Kidney tubule cell (primary cell): ENCODE measurements around the gene MGAT2.

Source experiments
- DNase-seq: peaks from one replicate; pipeline ENCODE4 v3.0.0-alpha.2; 2018; ENCODE audit warnings: low spot score

Gene MGAT2

GRCh38 chr14:49620182-49621113 is at the start of gene MGAT2, which contains the start of gene RPL36AL:
MGAT2 (plus strand) TSS chr14:49620799; CDS start chr14:49621269, 470 bp downstream.
RPL36AL (minus strand) TSS chr14:49620626; CDS start chr14:49619104, 1,522 bp downstream.
- DNase-seq = peak; percentile 99

DNA sequence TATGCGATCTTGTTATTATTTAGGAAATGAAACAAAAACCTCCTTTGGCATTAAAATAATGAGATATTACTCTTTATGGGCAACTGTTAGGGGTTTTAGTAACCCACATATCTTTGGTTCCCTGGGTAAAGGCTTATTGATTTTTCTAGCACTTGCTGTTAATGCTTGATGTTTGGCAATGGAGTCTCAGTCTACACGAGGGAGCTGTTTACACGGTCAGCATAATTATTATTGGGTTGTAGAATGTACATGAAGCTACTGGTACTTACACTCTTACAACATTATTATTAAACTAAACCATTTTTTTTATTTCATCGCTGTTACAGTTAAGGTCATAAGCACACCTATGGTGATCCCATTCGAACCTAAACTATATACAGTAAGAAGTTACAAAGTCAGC is 46.6 kb upstream of the MGAT2 start:
- no peak for DNase-seq

DNA sequence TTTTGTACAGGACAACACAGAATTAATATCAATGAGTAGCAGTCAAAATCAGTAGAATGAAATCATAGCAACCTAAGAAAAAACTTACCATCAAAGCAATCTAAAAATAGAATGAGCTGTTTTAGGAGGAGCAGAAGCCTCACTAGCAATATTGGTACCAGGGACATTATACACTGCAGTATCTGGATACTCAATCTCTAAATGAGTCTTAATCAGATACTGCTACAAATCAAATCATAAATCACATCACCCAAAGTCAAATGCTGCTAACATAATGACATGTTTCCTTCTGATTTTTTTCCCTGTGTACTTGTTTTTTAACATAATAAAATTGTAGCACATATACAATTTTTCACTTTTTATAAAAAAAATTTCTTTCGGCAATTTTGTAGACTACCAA is 42.5 kb upstream of the MGAT2 start:
- no peak for DNase-seq

DNA sequence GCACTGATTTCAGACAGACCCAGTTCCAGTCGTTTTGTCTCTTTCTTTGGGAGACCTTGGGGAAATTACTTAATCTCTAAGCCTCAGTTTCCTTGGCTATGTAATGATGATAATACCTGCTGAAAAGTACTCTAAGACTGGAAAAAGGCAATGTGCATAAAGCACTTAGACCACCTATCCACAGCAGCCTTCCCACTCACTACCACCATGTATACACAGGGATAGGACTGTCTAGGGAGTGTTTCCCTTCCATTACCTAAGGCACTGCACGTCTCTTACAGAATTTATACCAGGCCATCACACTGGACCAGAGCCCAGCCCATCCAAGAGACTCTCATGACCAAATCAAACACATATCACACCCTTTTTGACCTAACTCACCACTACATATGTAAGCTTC is 40.8 kb upstream of the MGAT2 start:
- DNase-seq = no peak

DNA sequence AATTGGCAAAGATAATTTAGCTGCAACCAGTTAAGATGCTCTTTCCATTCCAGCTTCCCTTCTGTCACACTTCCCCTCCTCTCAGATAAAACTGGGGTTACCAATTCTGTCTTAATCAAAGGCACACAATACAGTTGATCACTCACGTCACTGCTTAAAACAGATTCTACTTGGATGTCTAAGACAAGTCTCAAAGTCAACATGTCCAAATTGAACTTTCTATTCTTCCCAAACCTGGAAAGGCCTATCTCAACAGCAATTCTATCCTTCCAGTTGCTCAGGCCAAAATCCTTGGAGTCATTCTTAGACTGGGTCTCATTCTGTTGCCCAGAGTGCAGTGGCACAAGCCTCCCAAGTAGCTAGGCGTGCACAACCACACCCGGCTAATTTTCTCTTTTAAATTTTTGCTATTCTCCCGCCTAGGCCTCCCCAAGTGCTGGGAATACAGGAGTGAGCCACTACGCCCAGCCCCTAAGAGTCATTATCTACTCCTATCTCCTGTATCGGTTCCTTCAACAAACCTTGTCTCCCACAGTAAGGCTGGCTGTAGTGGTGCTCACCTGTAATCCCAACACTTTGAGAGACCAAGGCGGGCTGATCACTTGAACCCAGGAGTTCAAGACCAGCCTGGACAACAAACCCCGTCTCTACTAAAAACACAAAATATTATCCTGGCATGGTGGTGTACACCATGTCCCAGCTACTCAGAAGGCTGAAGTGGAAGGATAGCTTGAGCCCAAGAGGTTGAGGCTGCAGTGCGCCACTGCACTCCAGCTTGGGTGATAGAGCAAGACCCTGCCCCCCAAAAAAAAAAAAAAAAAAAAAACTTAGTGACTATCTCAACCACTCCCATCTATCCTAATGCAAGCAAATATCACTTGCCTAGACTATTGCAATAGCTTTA is 39.1 kb upstream of the MGAT2 start:
- DNase-seq = no peak

DNA sequence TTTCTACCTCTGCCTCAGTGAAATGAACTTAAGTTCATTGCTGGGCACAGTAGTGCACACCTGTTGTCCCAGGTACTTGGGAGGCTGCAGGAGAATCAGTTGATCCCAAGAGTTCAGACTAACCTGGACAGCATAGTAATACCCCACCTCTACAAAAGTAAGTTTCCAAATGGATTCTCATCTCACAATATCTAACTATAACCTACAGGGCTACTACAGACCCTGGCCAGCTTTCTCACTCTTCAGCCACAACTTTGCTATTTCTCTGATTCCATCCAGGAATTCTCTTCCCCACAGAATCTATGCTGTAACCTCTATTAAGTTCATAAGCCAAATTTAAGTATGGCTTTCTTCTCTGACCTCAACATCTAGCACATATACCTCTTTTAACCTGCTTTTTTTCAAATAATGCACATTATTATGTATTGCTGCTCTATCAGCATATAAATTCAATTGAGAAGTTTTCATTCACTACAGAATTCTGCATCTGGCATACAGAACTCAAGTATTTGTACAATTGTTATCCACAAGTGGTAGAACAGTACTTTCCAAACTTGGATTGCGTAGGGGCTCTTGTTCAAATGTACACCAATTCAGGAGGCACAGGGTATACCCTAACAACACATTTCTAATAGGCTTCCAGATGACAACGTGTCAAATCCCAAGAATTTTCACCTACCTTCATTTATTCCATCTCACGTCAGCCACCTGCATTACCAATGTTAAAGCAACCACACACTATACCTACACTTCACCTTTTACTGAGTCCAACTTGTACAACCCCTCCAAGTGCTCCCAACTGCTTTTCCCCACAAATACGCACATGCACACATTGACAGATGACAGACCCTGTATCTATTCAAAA is 38.3 kb upstream of the MGAT2 start:
- no peak for DNase-seq

- no peak for DNase-seq
These were observed 37.0 kb upstream of the MGAT2 start for GRCh38 chr14:49583629-49584028.

- no peak for DNase-seq
These were observed 36.5 kb upstream of the MGAT2 start for GRCh38 chr14:49584058-49584457.

- DNase-seq = peak; percentile 34
These were observed 35.5 kb upstream of the MGAT2 start for GRCh38 chr14:49584981-49585640.

DNA sequence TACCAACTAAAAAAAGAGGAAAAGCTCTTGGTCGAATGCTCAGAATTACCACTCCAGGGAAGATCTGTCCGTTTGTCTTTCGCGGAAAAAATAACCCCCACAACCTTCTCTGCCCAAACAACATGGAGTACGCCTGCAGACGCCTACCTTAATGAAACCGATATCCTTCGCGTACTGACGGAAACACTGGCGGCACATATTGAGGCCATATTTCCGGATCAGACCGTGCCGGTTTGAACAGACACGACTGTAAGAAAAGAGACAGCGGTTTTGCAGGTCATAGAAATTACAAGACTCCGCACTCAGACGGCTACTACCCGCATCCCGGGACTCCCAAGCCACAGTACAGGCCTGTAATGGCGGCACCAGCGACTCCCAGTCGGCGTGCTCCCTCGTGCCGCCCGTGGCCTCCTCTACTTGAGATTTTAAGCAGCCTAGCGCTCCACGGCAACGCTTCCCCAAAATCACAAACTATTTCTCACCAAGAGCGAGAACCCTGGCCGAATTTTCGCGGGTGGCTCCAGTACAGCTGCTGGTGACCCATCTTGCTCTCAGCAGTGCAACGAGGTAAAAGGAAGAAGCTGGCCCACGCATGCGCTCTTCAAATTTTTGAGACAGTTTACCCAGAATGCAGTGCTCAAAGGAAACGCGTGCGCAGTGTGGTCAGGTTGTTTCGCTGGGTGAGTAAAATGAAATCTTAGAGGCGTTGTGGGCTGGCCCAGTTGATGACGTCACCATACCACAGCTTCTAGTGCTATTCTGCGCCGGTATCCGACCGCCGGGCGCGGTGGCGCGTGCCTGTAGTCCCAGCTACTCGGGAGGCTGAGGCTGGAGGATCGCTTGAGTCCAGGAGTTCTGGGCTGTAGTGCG is 34.6 kb upstream of the MGAT2 start, which contains the start of gene RPS29:
RPS29 (minus strand) TSS at position 578 of the 870 bp plus-strand sequence; CDS start at position 544, 34 bp downstream.
- peak; percentile 99 for DNase-seq

- DNase-seq = peak; percentile 88
These were observed 33.7 kb upstream of the MGAT2 start for GRCh38 chr14:49586673-49587460.

DNA sequence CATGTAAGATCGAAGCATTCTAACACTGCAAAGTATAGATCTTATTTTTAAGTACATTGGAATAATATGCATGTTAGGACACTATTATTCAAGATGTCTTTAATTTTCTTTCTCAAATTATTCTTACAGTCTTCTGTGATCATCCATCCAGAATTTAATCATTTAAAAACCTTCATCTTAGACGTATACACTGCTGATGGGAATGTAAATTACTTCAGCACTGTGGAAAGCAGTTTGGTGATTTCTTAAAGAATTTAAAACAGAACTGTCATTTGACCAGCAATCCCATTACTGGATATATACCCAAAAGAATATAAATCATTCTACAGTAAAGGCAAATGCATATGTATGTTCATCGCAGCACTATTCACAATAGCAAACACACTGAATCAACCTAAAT is 31.2 kb upstream of the MGAT2 start:
- DNase-seq = no peak

DNA sequence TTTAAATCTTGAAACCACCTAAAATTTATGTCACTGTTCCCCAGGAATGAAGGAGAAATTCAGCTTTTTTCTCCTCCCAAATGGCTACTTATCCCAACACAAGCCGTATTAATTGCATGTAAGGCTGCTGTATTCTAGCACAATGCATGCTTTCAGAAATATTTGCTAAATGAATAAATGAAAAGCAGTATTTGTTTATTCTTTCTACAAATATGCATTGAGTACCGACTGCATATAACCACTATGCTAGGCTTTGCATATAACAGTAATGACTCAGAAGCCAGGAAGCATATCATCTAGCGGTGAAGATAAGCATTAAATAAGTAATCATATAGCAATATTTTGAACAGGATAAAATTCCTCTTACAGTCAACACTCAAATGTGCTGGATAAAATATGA is 27.6 kb upstream of the MGAT2 start:
- no peak for DNase-seq

DNA sequence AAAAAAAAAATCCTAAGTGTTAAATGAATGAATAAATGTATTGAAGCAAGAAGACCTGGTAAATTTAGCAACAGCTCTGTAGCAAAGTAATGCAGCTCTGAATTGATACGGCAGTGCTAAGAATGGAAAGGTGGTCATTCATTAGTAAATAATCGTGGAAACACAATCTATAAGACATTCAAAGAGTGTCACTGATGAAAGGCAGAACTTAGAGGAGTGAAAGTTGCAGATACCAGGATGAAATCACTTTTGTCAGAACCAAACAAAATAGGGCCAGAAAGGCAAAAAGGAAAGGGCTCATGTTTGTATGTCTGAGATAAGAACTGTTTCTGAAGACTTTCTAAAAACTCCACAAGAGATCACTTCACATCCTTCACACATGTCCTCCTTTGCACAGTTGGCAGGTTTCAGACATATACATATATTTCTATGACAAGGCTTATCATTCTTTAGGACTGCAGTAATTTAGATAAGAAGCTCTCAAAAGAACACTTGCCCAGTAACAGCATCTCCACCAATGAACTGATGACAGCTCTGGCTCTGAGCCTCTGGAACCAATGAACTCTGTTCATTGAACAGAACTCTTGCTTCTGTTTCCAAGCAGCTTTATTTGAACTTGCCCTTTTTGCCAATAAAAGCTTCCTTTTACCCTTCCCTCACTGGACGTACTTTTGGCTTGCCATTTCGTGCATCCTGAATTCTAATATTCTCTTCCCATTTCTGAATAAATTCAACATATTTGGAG is 26.1 kb upstream of the MGAT2 start:
- DNase-seq = no peak

DNA sequence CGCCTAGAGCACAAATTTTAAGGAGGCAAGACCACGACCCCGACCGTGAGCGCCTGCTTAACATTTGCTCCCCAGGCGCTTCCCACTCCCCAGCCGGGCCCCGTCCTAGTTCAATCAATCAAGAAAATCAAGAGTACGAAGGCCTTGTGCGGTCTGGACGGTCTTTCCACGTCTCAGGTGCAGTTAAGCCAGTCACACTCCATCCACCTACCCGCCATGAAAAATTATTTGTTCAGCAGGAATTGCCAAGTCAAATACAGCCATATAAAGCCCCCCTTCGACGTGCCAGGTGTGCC is 22.5 kb upstream of the MGAT2 start:
- DNase-seq = no peak

DNA sequence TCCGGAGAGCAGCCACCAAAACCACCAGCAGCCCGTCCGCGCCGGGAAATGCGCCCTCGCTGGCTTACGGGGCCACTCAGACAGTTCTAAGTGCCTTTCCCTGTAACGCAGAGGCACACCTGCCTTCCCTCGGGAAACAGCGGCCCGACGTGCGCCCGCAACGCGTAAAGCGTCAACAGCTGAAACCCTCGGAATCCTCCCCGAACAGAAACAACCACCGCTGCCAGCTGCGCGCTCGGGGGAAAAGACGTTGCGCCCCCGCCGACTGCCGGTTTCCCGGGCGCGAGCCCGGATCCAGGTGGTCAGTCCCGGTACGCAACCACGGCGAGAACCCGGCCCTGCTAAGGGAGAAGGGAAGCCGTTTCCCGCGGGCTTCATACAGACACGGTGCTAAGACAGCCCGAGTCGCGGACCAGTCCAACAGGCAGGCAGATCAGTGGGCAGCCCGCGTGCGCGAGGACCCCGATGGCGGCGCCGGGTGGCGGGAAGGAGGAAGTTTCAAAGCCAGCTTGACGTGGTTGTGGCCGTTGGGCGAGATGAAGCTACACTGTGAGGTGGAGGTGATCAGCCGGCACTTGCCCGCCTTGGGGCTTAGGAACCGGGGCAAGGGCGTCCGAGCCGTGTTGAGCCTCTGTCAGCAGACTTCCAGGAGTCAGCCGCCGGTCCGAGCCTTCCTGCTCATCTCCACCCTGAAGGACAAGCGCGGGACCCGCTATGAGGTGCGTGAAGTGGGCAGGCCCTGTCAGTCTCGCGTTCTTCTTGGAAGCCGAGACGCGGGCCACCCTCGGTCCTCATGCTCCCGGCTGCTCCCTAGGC is 21.9 kb upstream of the MGAT2 start, which contains the start of gene LRR1:
LRR1 (plus strand) TSS at position 456 of the 816 bp plus-strand sequence; CDS start at position 537, 81 bp downstream.
- DNase-seq = peak; percentile 87

- DNase-seq = no peak
These were observed 13.0 kb upstream of the MGAT2 start for GRCh38 chr14:49607583-49607982.

GRCh38 chr14:49612251-49612650 is 8.3 kb upstream of the MGAT2 start:
- DNase-seq = no peak
